Esophagus muscularis mucosa (tissue), 4 donors: ENCODE data around the gene YLPM1. TPM values are rescaled to one million over a fixed set of nuclear protein-coding genes. Genes with fewer than 3 reads are reported as not detected.

Experiments
- DNase-seq: peaks from one replicate; pipeline ENCODE4 v3.0.0-alpha.2; 2017; ENCODE audit errors: extremely low spot score
- H3K27ac ChIP-seq, 4 donors: fragments of 200-600 bp; sonication (generic); replicated peaks in 1 of 4; 1 replicate in 3 of 4; 2 replicates in 1 of 4; pipeline ENCODE4 v1.5.1; 2016 to 2019; ENCODE audit warnings: mild to moderate bottlenecking in 1 of 4
- H3K27me3 ChIP-seq, 4 donors: fragments of 200-600 bp; sonication (generic); one replicate each; pipeline versions ENCODE4 v1.5.1 to v1.6.0; 2016 to 2019
- H3K36me3 ChIP-seq, 4 donors: fragments of 200-600 bp; sonication (generic); one replicate each; pipeline ENCODE4 v1.5.1; 2016 to 2019
- H3K4me1 ChIP-seq, 4 donors: fragments of 200-600 bp; sonication (generic); one replicate each; pipeline ENCODE4 v1.5.1; 2016 to 2019
- H3K4me3 ChIP-seq, 4 donors: fragments of 200-600 bp; sonication (generic); 1 replicate in 2 of 4; 2 replicates in 2 of 4; pipeline ENCODE4 v1.5.1; 2016 to 2019; ENCODE audit warnings: mild to moderate bottlenecking in 4 of 4, moderate library complexity in 1 of 4
- H3K9me3 ChIP-seq, 4 donors: fragments of 200-600 bp; sonication (generic); 1 replicate in 3 of 4; 2 replicates in 1 of 4; pipeline ENCODE4 v1.5.1; 2016 to 2019
- EP300 ChIP-seq: sonication (generic); formaldehyde crosslinking; IDR thresholded peaks from one replicate; pipeline ENCODE4 v1.6.1; 2017; ENCODE audit warnings: antibody characterized with exemption
- POLR2A ChIP-seq: fragments of 450-650 bp; IDR thresholded peaks from one replicate; pipeline ENCODE4 v1.6.1; 2017; ENCODE audit warnings: antibody characterized with exemption, moderate library complexity, mild to moderate bottlenecking, low read depth
- POLR2AphosphoS5 ChIP-seq, 2 donors: sonication (generic); formaldehyde crosslinking; IDR thresholded peaks; one replicate each; pipeline ENCODE4 v1.6.1; 2017; ENCODE audit warnings: antibody characterized with exemption in 2 of 2
- WGBS: methylation state at CpG from one replicate; pipeline ENCODE4 v1.1.5; 2018; 5-methylcytosine and 5-hydroxymethylcytosine counted together
- intact Hi-C: fragments of 100-400 bp; cut with DNase I; formaldehyde crosslinking; loops from one replicate; pipeline ENCODE4 v1.15.1; 2023
- total RNA-seq, 4 donors: library from RNA; depleted of rRNA; stranded (reverse); fragments of >200 nt; gene quantifications; one replicate each; pipeline versions ENCODE4 v1.1.0 to v1.2.1, GENCODE V29; 2016
- TF ChIP-seq, protein P1 (sequence below), 3 experiments: fragments of 200-600 bp in 2 of 3; fragments of 450-650 bp in 1 of 3; sonication (generic) in 2 of 3; IDR thresholded peaks; one replicate each; pipeline ENCODE4 v1.5.1; 2017 to 2019; ENCODE audit warnings: antibody characterized with exemption in 3 of 3, mild to moderate bottlenecking in 2 of 3, moderate library complexity in 1 of 3

YLPM1 gene
- total RNA-seq, 4 donors from 2014 or later = 31.0 to 47.2 (median 36.0) TPM

- peaks cover 0 to 1% (median 0%) of the 10 kb centered on the region in 4 donors for H3K4me1 ChIP-seq
- TF ChIP-seq, protein P1, sequence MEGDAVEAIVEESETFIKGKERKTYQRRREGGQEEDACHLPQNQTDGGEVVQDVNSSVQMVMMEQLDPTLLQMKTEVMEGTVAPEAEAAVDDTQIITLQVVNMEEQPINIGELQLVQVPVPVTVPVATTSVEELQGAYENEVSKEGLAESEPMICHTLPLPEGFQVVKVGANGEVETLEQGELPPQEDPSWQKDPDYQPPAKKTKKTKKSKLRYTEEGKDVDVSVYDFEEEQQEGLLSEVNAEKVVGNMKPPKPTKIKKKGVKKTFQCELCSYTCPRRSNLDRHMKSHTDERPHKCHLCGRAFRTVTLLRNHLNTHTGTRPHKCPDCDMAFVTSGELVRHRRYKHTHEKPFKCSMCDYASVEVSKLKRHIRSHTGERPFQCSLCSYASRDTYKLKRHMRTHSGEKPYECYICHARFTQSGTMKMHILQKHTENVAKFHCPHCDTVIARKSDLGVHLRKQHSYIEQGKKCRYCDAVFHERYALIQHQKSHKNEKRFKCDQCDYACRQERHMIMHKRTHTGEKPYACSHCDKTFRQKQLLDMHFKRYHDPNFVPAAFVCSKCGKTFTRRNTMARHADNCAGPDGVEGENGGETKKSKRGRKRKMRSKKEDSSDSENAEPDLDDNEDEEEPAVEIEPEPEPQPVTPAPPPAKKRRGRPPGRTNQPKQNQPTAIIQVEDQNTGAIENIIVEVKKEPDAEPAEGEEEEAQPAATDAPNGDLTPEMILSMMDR (IDR thresholded peaks at IDR 0.05) = no peak
- TF ChIP-seq POLR2A (no peak), POLR2AphosphoS5 (IDR thresholded peaks at IDR 0.05) (no peak), EP300 (no peak)
- no peak for DNase-seq
- no peaks in the 10 kb centered on the region for H3K36me3 ChIP-seq
- H3K27ac ChIP-seq = no peak overlapping the region
- 95% methylated on average over 1 of the region's 1 CpG for WGBS
- no peaks in the 10 kb centered on the region for H3K9me3 ChIP-seq
- intact Hi-C loops = no loop called here
- no peaks in the 10 kb centered on the region for H3K27me3 ChIP-seq
- no peak overlapping the region for H3K4me3 ChIP-seq
These were observed 84.0 kb downstream of the YLPM1 start for GRCh38 chr14:74846968-74847665.

DNA sequence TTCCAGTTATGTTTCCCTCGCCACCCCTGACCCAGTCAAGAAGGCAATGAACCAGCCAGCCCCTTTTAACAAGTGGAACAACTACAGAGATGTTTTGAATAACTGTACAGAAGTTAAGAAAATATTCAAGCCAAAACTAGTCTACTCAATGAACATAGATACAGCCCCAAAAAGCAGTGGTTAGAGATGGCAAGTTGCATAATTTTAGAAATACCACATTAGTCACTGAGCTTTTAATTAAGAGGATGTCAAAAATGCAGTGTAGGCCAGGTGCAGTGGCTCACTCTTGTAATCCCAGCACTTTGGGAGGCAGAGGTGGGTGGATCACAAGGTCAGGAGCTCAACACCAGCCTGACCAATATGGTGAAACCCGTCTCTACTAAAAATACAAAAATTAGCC, 85.7 kb downstream of the YLPM1 start:
- H3K4me1 ChIP-seq = peaks cover 2 to 18% (median 15%) of the 10 kb centered on the region in 4 donors
- no peak overlapping the region for H3K4me3 ChIP-seq
- no peak for DNase-seq
- no peak overlapping the region for H3K27ac ChIP-seq
- no peaks in the 10 kb centered on the region for H3K9me3 ChIP-seq
- TF ChIP-seq, protein P1 (IDR thresholded peaks at IDR 0.05) = no peak
- TF ChIP-seq POLR2AphosphoS5 (IDR thresholded peaks at IDR 0.05) (no peak), EP300 (no peak), POLR2A (no peak)
- intact Hi-C loops = no loop called here
- 78% methylated on average over 2 of the region's 2 CpGs for WGBS
- no peaks in the 10 kb centered on the region for H3K36me3 ChIP-seq
- no peaks in the 10 kb centered on the region for H3K27me3 ChIP-seq

- 32% methylated on average over 2 of the region's 2 CpGs for WGBS
- intact Hi-C loops = no loop called here
- no peak for DNase-seq
- Histone ChIP-seq H3K4me1 (peaks cover 9 to 39% (median 34%) of the 10 kb centered on the region in 4 donors), H3K27me3 (no peaks in the 10 kb centered on the region), H3K9me3 (no peaks in the 10 kb centered on the region), H3K27ac (peak overlapping the region; percentile 0 to 82 (median 42)), H3K4me3 (peak overlapping the region in 1 of 4 donors; percentile 15), H3K36me3 (no peaks in the 10 kb centered on the region)
- TF ChIP-seq POLR2AphosphoS5 (IDR thresholded peaks at IDR 0.05) (peak in 1 of 2 donors; percentile 58), EP300 (no peak)
These were observed 89.9 kb downstream of the YLPM1 start for GRCh38 chr14:74852922-74853530.

- DNase-seq = no peak
- 19% methylated on average over 4 of the region's 4 CpGs for WGBS
- TF ChIP-seq POLR2AphosphoS5 (IDR thresholded peaks at IDR 0.05) = no peak
- TF ChIP-seq, protein P1 (IDR thresholded peaks at IDR 0.05) = no peak
- no peak for TF ChIP-seq EP300
- no peak for TF ChIP-seq POLR2A
- H3K27ac ChIP-seq = peak overlapping the region; percentile 0 to 82 (median 42)
- no peaks in the 10 kb centered on the region for H3K27me3 ChIP-seq
- intact Hi-C loops = no loop called here
- no peak overlapping the region for H3K4me3 ChIP-seq
- peaks cover 9 to 39% (median 34%) of the 10 kb centered on the region in 4 donors for H3K4me1 ChIP-seq
- no peaks in the 10 kb centered on the region for H3K36me3 ChIP-seq
- no peaks in the 10 kb centered on the region for H3K9me3 ChIP-seq
These were observed 90.5 kb downstream of the YLPM1 start for GRCh38 chr14:74853581-74853980.

DNA sequence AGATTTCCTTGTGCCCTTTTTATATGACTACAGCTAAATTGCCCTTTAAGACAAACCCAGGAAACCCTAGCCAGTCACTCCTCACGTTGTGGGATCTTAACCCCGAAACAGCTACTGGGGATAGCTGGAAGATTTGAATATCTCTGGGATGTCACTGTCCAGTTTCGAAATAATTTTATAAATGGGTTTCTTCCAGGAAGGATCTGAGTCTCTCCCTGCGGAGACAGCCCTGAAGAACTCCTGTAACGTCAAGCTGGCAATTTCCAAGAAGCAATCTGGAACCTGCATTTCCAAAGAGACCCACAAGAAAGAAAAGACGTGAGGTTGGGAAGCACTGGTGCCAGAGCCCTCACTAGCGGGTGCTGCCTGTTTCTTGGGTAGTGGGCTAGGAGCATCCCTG, 91.9 kb downstream of the YLPM1 start:
- Histone ChIP-seq H3K36me3 (no peaks in the 10 kb centered on the region), H3K4me1 (peaks cover 9 to 39% (median 34%) of the 10 kb centered on the region in 4 donors), H3K9me3 (no peaks in the 10 kb centered on the region), H3K27me3 (no peaks in the 10 kb centered on the region), H3K27ac (peak overlapping the region in 1 of 4 donors; percentile 82), H3K4me3 (no peak overlapping the region)
- intact Hi-C loops = no loop called here
- DNase-seq = no peak
- WGBS = 80% methylated on average over 7 of the region's 7 CpGs
- TF ChIP-seq POLR2AphosphoS5 (IDR thresholded peaks at IDR 0.05) = no peak
